GM21723 (cell line): ENCODE data around the gene CREBL2.

Experiments
- ATAC-seq: cut with Tn5 transposase; IDR thresholded peaks from one replicate; pipeline ENCODE4 v1.9.1; 2021; ENCODE audit warnings: mild to moderate bottlenecking, moderate library complexity; ENCODE audit not compliant: unreplicated experiment

Gene CREBL2

GRCh38 chr12:12671850-12672660, 60.4 kb downstream of the CREBL2 start:
- ATAC-seq: no peak

DNA sequence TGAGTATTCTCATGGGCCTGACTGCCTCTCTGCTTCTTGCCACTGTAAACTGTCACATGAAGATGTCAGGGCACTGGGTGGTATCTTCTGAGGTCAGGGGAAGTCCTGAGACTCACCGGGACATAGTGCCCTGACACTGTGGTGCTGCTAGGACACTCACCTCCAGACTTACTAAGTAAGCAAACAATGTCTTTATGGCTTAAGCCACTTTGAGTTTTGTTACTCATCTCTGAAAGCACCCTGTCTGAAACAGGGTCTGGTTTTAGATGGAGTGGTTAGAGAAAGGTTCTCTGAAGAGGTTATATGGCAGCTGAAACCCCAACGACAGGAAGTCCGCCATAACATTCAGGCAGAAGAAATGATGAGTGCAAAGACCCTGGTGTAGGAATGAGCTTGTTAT, 61.6 kb downstream of the CREBL2 start:
- ATAC-seq: no peak

- no peak for ATAC-seq
These were observed 64.9 kb downstream of the CREBL2 start for GRCh38 chr12:12676605-12677004.

DNA sequence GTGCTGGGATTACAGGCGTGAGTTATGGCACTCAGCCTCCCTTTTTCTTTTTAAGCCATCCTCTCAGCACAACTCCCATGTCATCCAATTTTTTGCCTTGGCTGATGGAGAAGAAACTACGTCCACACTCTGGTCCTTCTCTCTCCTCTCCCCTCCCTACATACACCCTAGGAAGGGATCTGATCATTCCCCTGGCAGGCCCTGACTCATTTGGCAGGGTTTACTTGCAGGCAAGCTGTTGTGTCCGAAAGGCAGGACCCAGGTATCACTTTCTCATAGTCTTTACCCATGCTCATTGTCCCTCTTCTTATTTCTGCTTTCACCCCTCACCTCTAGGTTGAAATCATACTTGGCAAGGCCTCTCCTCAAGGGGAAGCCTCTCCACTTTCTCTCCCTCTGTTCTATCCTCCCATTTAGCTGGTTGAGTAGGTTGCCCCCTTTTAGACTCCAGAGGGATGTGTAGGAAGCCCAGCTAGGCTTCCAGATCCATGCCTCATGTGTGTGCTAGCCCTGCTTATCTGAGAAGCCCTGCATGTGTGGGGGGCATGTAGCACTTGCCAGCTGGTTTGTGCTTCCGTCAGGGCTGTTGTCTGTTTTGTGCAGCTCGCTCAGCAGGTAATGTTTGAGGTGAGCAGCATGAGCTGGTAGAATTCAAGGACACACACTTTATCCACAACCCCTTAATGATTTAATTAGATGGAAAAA, 69.5 kb downstream of the CREBL2 start:
- ATAC-seq: no peak

DNA sequence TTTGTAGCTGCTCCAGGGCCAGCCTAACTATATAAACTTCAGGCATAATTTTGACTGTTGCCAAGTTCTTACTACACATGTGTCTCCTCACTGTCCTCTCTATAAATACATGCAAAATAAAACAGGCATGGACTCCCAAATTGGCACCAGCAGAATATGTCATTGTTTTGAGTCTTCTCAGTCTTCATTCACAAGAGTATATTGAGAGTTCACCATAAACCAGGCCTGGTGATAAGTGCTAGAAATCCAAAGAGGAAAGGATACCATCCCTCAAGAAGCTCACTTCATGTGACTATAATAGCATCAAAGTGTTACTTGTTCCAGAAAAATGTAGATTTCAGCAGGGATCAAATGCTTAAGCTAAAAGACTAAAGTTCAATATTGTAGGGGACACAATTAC, 70.6 kb downstream of the CREBL2 start:
- ATAC-seq: no peak

DNA sequence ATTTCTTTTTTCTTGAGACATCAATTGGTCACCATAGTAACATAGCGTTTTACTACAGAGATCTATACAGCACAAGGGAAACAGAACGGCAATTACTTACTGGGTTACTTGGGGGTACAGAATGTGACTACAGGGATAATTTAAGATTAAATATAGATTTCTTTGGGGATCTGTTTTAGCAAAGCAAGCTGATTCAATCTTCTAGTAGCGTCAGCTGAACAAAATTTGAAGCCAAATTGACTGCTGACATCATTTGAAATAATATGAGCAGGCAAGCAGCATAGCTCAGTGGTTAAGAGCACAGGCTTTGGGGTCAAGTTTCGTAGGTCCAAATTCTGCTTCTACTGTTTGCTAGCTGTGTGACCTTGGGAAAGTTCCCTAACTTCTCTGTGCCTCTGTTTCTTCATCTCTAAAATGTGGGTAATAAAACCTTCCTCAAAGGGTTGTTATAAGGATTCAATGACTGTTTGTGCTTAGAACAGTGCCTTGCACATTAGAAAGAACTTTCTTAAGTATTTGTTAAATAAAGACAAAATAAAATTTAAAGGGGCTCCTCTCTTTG, 71.5 kb downstream of the CREBL2 start:
- ATAC-seq: no peak

DNA sequence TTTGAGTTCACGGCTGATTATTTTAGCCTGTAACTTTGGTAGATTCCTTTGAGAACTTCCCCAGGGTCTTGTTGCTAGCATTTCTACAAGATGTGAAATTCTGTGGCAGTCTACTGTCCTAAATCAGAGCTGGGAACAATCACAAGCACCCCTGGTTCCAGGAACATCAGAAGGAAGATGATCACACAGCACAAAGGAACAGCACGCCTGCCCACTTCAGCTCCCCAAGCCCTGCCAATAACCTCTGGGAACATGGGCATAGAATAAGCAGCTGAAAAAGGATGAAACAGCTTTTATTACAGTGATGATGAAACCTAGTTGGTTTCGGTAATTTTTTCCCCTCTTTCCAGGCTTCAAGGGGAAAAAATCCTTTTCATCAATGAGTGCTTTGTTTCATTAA, 72.0 kb downstream of the CREBL2 start:
- ATAC-seq: no peak

GRCh38 chr12:12684375-12685106, 72.9 kb downstream of the CREBL2 start:
- no peak for ATAC-seq

- ATAC-seq: no peak
These were observed 73.6 kb downstream of the CREBL2 start for GRCh38 chr12:12685305-12685704.

- no peak for ATAC-seq
These were observed 74.8 kb downstream of the CREBL2 start for GRCh38 chr12:12686472-12686871.

GRCh38 chr12:12686925-12687324, 75.2 kb downstream of the CREBL2 start:
- ATAC-seq: no peak

DNA sequence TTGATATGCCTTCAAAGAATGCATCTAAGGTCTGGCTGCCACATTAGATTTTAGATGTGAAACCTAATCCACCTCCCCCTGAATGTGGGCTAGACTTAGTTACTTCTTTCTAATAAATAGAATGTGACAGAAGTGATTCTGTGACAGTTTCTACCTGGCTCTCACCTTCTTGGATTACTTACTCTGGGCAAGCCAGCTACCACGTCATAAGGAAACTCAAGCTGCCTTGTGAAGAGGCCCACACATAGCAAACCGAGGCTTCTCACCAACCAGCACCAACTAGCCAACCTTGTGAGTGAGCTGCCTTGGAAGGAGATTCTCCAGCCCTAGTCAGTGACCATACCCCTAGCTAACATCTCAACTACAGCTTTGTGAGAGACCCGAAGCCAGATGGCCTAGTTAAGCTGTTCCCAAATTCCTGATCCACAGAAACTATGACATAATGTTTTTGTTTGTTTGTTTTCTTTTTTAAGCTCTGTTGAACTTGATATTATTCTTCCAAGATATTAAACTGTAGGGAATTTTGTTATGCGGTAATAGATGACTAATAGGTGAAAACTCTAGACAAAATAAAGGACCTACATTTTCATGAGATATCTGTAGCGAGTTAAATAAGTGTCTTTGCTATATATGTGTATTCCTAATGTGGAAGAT, 78.1 kb downstream of the CREBL2 start:
- peak; percentile 46 for ATAC-seq

GRCh38 chr12:12691549-12691948, 79.9 kb downstream of the CREBL2 start:
- ATAC-seq: peak; percentile 37

DNA sequence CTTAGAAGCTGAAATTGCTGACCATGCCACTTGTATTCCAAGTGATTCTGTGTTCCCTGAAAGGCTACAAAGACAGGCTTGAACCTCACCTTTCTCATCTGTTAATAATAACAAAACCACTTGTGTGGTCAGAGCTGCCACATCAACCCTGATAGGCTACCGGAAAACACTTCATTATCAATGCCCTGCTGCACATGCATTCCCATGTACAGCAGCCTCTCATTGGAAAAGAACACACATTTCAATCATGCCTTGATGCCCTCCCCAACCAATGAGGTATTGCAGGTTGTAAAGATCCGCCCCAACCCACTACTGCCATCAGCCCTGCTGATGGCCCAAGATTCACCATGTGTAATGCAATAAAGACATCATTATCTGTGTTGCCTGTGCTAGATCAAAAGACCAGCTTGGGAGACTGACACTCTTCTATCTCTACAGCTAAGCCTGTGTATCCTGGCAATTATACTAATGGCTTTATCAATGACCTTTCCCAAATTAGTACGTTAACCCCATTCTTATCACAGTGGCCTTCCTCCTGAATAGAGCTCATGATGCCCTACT, 81.5 kb downstream of the CREBL2 start:
- no peak for ATAC-seq
